PC-9 (cell line): ENCODE measurements around the gene COL4A4.

ENCODE experiments used
- CTCF ChIP-seq: fragments of 200-600 bp; sonication (generic); conservative IDR thresholded peaks from 2 replicates; pipeline ENCODE4 v1.6.1; 2017; ENCODE audit warnings: mixed run types, antibody characterized with exemption, mild to moderate bottlenecking, moderate library complexity
- EZH2 ChIP-seq: fragments of 200-600 bp; sonication (generic); IDR thresholded peaks from 2 replicates; pipeline ENCODE4 v1.8.0; 2017; ENCODE audit warnings: antibody characterized with exemption, low read depth

- TF ChIP-seq EZH2 (no peak), CTCF (no peak)
These were observed 147.1 kb downstream of the COL4A4 start for GRCh38 chr2:227016894-227017293.
